DOHH2 (cell line): Measurements from ENCODE around the gene INPP4B.

Experiments
- H3F3A ChIP-seq: fragments of 200-600 bp; sonication (generic), shearing (Covaris generic); 2 replicates; pipeline ENCODE4 v1.6.0; 2016; ENCODE audit warnings: antibody characterized with exemption, mild to moderate bottlenecking; ENCODE audit not compliant: control insufficient read depth, insufficient read depth
- H3K27ac ChIP-seq: fragments of 200-600 bp; sonication (generic); 2 replicates; pipeline ENCODE4 v1.5.1; 2014; ENCODE audit warnings: low read depth, mild to moderate bottlenecking, low read length, moderate library complexity
- H3K27me3 ChIP-seq: fragments of 200-600 bp; sonication (generic); 2 replicates; pipeline ENCODE4 v1.6.1; 2014; ENCODE audit warnings: mild to moderate bottlenecking, low read length, mixed read lengths; ENCODE audit not compliant: control insufficient read depth
- H3K36me3 ChIP-seq: fragments of 200-600 bp; sonication (generic); 2 replicates; pipeline ENCODE4 v1.6.1; 2014; ENCODE audit warnings: mild to moderate bottlenecking, low read length, moderate library complexity, mixed read lengths; ENCODE audit not compliant: control insufficient read depth
- H3K4me1 ChIP-seq: fragments of 200-600 bp; sonication (generic); 2 replicates; pipeline ENCODE4 v1.6.1; 2014; ENCODE audit warnings: mild to moderate bottlenecking, low read length, mixed read lengths; ENCODE audit not compliant: control insufficient read depth
- H3K4me2 ChIP-seq: fragments of 200-600 bp; sonication (generic); 2 replicates; pipeline ENCODE4 v1.6.0; 2014; ENCODE audit warnings: mild to moderate bottlenecking, low read length, moderate library complexity
- H3K4me3 ChIP-seq: fragments of 200-600 bp; sonication (generic); 2 replicates; pipeline ENCODE4 v1.5.1; 2014; ENCODE audit warnings: mild to moderate bottlenecking, low read length, mixed read lengths
- H3K79me2 ChIP-seq: fragments of 200-600 bp; sonication (generic); 2 replicates; pipeline ENCODE4 v1.6.1; 2014; ENCODE audit warnings: mild to moderate bottlenecking, low read length, mixed read lengths; ENCODE audit not compliant: control insufficient read depth
- H3K9me2 ChIP-seq: fragments of 200-600 bp; sonication (generic); replicated peaks from 2 replicates; pipeline ENCODE4 v1.6.1; 2014; ENCODE audit warnings: mild to moderate bottlenecking, low read length, mixed read lengths; ENCODE audit not compliant: control insufficient read depth
- H3K9me3 ChIP-seq: fragments of 200-600 bp; sonication (generic); 2 replicates; pipeline ENCODE4 v1.6.1; 2014; ENCODE audit warnings: antibody characterized with exemption, low read length, mixed read lengths; ENCODE audit not compliant: control insufficient read depth, insufficient read depth
- H4K20me1 ChIP-seq: fragments of 200-600 bp; sonication (generic); 2 replicates; pipeline ENCODE4 v1.6.0; 2014; ENCODE audit warnings: low read depth, mild to moderate bottlenecking, antibody characterized with exemption, low read length, moderate library complexity; ENCODE audit not compliant: control insufficient read depth, insufficient read depth
- EZH2phosphoT487 ChIP-seq: fragments of 200-600 bp; sonication (generic); IDR thresholded peaks from 2 replicates; pipeline ENCODE4 v1.6.1; 2017; ENCODE audit warnings: borderline replicate concordance, mild to moderate bottlenecking, antibody characterized with exemption, low read length, moderate library complexity, mixed read lengths
- TF ChIP-seq, protein P1 (sequence below): fragments of 200-600 bp; sonication (generic); IDR thresholded peaks from one replicate; pipeline ENCODE4 v1.5.1; 2014; ENCODE audit warnings: antibody characterized with exemption, mild to moderate bottlenecking, low read depth, low read length; ENCODE audit not compliant: poor library complexity, severe bottlenecking

INPP4B gene

DNA sequence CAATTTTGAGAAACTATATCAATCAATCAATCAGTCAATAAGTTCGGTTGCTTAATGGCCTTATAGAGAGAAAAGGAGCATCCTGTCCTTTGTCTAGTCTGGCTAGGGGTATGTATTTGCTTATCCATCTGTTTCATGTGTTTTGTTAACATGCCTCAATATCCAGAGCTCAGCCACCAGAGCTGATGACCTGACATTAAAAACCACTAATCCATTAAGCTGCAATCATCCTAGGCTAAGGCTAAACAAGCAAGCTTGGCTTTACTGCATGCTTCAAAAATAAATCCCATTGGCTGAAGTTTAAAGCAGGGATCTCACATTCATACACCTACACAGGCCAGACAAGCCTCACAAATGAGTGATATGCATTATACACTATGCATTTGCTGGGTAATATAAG lies 139.7 kb downstream of the INPP4B start:
- H3K27ac ChIP-seq, result no peak overlapping the region
- H3F3A ChIP-seq, result no peaks in the 10 kb centered on the region
- no peak overlapping the region for H3K4me2 ChIP-seq
- no peaks in the 10 kb centered on the region for H4K20me1 ChIP-seq
- no peaks in the 10 kb centered on the region for H3K36me3 ChIP-seq
- no peaks in the 10 kb centered on the region; the same call in 1 of the 2 replicates for H3K4me1 ChIP-seq
- TF ChIP-seq, protein P1, sequence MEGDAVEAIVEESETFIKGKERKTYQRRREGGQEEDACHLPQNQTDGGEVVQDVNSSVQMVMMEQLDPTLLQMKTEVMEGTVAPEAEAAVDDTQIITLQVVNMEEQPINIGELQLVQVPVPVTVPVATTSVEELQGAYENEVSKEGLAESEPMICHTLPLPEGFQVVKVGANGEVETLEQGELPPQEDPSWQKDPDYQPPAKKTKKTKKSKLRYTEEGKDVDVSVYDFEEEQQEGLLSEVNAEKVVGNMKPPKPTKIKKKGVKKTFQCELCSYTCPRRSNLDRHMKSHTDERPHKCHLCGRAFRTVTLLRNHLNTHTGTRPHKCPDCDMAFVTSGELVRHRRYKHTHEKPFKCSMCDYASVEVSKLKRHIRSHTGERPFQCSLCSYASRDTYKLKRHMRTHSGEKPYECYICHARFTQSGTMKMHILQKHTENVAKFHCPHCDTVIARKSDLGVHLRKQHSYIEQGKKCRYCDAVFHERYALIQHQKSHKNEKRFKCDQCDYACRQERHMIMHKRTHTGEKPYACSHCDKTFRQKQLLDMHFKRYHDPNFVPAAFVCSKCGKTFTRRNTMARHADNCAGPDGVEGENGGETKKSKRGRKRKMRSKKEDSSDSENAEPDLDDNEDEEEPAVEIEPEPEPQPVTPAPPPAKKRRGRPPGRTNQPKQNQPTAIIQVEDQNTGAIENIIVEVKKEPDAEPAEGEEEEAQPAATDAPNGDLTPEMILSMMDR, result no peak
- no peak for TF ChIP-seq EZH2phosphoT487
- no peak overlapping the region for H3K4me3 ChIP-seq
- H3K9me3 ChIP-seq, result no peaks in the 10 kb centered on the region
- H3K9me2 ChIP-seq, result no peaks in the 10 kb centered on the region; the same call in 1 of the 2 replicates
- H3K27me3 ChIP-seq, result no peaks in the 10 kb centered on the region
- H3K79me2 ChIP-seq, result no peaks in the 10 kb centered on the region

DNA sequence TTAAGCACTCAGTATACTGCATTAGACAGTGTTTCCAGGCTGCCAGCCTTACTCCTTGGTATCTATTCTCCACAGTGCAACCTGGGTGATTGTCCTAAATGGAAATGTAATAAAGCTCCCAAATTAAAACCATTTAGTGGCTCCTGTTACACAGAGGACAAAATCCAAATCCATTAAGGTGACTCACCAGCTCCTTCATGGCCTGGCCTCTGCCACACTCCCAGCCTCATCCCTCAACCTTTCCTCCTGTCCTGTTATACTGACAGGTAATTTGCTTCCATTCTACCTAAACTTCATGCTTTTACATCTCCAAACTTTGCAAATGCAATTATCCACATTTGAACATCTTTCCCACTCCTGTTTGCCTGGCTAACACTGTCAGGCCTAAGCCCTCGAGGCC lies 140.3 kb downstream of the INPP4B start:
- Histone ChIP-seq H3K4me1 (no peaks in the 10 kb centered on the region; the same call in 1 of the 2 replicates), H4K20me1 (no peaks in the 10 kb centered on the region), H3K9me2 (no peaks in the 10 kb centered on the region; the same call in 1 of the 2 replicates), H3F3A (no peaks in the 10 kb centered on the region), H3K9me3 (no peaks in the 10 kb centered on the region), H3K4me2 (no peak overlapping the region), H3K79me2 (no peaks in the 10 kb centered on the region), H3K4me3 (no peak overlapping the region), H3K27ac (no peak overlapping the region), H3K27me3 (no peaks in the 10 kb centered on the region), H3K36me3 (no peaks in the 10 kb centered on the region)
- TF ChIP-seq, protein P1, result no peak
- TF ChIP-seq EZH2phosphoT487, result no peak

DNA sequence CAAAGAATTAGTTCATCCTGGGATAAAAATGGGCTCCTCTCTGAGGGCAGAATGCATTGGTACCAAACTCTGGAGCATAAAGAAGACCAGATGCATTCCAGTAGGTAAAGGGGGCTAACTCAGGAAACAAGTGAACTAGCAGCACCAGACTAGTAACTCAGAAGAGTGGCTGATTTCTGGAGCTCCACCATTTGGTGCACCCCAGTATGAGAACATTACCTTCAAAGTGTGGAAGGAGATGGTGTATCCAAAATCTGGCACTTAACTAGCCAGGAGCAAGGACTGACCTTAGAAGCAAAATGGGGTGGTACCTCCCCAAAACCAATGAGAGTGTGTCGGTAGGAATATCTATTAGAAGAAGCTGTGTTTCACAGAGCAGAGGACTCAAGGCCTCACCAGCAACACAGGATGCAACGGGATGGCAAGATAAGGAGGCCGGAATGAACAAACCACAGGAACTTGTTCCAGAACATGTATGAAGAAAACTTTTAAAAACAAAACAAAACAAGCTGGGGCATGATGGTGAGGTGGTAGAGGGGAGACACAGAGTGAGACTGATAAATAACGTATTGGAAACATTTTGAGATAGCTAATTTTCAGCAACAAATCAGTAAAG lies 142.3 kb downstream of the INPP4B start:
- Histone ChIP-seq H3K4me2 (no peak overlapping the region), H3K27me3 (no peaks in the 10 kb centered on the region), H3K27ac (no peak overlapping the region), H3K4me1 (no peaks in the 10 kb centered on the region; the same call in 1 of the 2 replicates), H3K9me3 (no peaks in the 10 kb centered on the region), H3K79me2 (no peaks in the 10 kb centered on the region), H3K36me3 (no peaks in the 10 kb centered on the region), H3K4me3 (no peak overlapping the region), H3K9me2 (no peaks in the 10 kb centered on the region; the same call in 1 of the 2 replicates), H4K20me1 (no peaks in the 10 kb centered on the region), H3F3A (no peaks in the 10 kb centered on the region)
- no peak for TF ChIP-seq EZH2phosphoT487
- TF ChIP-seq, protein P1, result no peak
